ENCODE measurements around the gene CPLX1. TPM values are rescaled to one million over a fixed set of nuclear protein-coding genes. Genes with fewer than 3 reads are reported as not detected.

CPLX1 gene
- total RNA-seq, 2 experiments from 2014 or later, result 1.5 TPM

- peaks cover 46% of the 10 kb centered on the region for H3K27me3 Mint-ChIP-seq
- H3K4me3 ChIP-seq (ENCODE audit: low read length), result no peak overlapping the region
- ChIA-PET POLR2A (interaction anchor here (2.1 kb wide), 1 partner anchor 15 kb away, joined by 6 read pairs; no protein-coding TSS in a partner anchor), CTCF (no interaction called here)
- H3K36me3 Mint-ChIP-seq (ENCODE audit: low read depth), result no peaks in the 10 kb centered on the region
- H3K9me3 ChIP-seq (ENCODE audit: control insufficient read depth in 1 of 2, insufficient read depth in 1 of 2, low read length in 2 of 2), result peaks cover 0 to 4% of the 10 kb centered on the region in 2 experiments
- intact Hi-C loops (cut with DNase I, micrococcal nuclease), result no loop called here
- peaks cover 56% of the 10 kb centered on the region for H3K4me1 ChIP-seq (ENCODE audit: insufficient read depth, low read length)
- peak overlapping the region; percentile 37 for H3K4me3 Mint-ChIP-seq
- H3K36me3 ChIP-seq (ENCODE audit: insufficient read depth, low read length), result no peaks in the 10 kb centered on the region
- no peak for TF ChIP-seq CTCF (IDR thresholded peaks at IDR 0.05)
- peaks cover 23% of the 10 kb centered on the region for H3K4me1 Mint-ChIP-seq (ENCODE audit: low read depth)
- DNase-seq (no peak), ATAC-seq (ENCODE audit: poor library complexity) (no peak)
- peaks cover 35 to 36% of the 10 kb centered on the region in 2 experiments for H3K27me3 ChIP-seq (ENCODE audit: control insufficient read depth in 1 of 2, insufficient read depth in 2 of 2, low read length in 2 of 2)
- H3K9me3 Mint-ChIP-seq, result no peaks in the 10 kb centered on the region
- H3K27ac ChIP-seq (ENCODE audit: low read depth in 1 of 2, low read length in 2 of 2), result no peak overlapping the region
- H3K27ac Mint-ChIP-seq, result no peak overlapping the region
Measured at GRCh38 chr4:797066-797465, 28.9 kb downstream of the CPLX1 start.

- Mint-ChIP-seq H3K9me3 (no peaks in the 10 kb centered on the region), H3K36me3 (ENCODE audit: low read depth) (no peaks in the 10 kb centered on the region), H3K4me3 (no peak overlapping the region), H3K27ac (no peak overlapping the region), H3K27me3 (peaks cover 45% of the 10 kb centered on the region), H3K4me1 (ENCODE audit: low read depth) (peaks cover 23% of the 10 kb centered on the region)
- Histone ChIP-seq H3K9me3 (ENCODE audit: control insufficient read depth in 1 of 2, insufficient read depth in 1 of 2, low read length in 2 of 2) (peaks cover 0 to 8% of the 10 kb centered on the region in 2 experiments), H3K27me3 (ENCODE audit: control insufficient read depth in 1 of 2, insufficient read depth in 2 of 2, low read length in 2 of 2) (peaks cover 36 to 39% of the 10 kb centered on the region in 2 experiments), H3K4me3 (ENCODE audit: low read length) (no peak overlapping the region), H3K36me3 (ENCODE audit: insufficient read depth, low read length) (no peaks in the 10 kb centered on the region), H3K4me1 (ENCODE audit: insufficient read depth, low read length) (peaks cover 65% of the 10 kb centered on the region), H3K27ac (ENCODE audit: low read depth in 1 of 2, low read length in 2 of 2) (no peak overlapping the region)
- ATAC-seq (ENCODE audit: poor library complexity) (no peak), DNase-seq (no peak)
- ChIA-PET CTCF (no interaction called here), POLR2A (interaction anchor here (2.1 kb wide), 1 partner anchor 14 kb away, joined by 6 read pairs; no protein-coding TSS in a partner anchor)
- TF ChIP-seq CTCF (IDR thresholded peaks at IDR 0.05), result no peak
- intact Hi-C loops (cut with DNase I, micrococcal nuclease), result no loop called here
Measured at GRCh38 chr4:796206-796605, 29.7 kb downstream of the CPLX1 start.

GRCh38 chr4:795726-796119 lies 30.2 kb downstream of the CPLX1 start:
- H3K36me3 ChIP-seq (ENCODE audit: insufficient read depth, low read length), result no peaks in the 10 kb centered on the region
- no peak for TF ChIP-seq CTCF (IDR thresholded peaks at IDR 0.05)
- CTCF ChIA-PET, result no interaction called here
- H3K4me1 ChIP-seq (ENCODE audit: insufficient read depth, low read length), result peaks cover 65% of the 10 kb centered on the region
- H3K4me3 ChIP-seq (ENCODE audit: low read length), result no peak overlapping the region
- Mint-ChIP-seq H3K9me3 (no peaks in the 10 kb centered on the region), H3K36me3 (ENCODE audit: low read depth) (no peaks in the 10 kb centered on the region), H3K27ac (no peak overlapping the region), H3K27me3 (peaks cover 47% of the 10 kb centered on the region), H3K4me3 (no peak overlapping the region), H3K4me1 (ENCODE audit: low read depth) (peaks cover 23% of the 10 kb centered on the region)
- intact Hi-C loops (cut with DNase I, micrococcal nuclease), result no loop called here
- POLR2A ChIA-PET, result interaction anchor here (2.1 kb wide), 1 partner anchor 14 kb away, joined by 6 read pairs; no protein-coding TSS in a partner anchor
- no peak for ATAC-seq (ENCODE audit: poor library complexity)
- H3K27ac ChIP-seq (ENCODE audit: low read depth in 1 of 2, low read length in 2 of 2), result no peak overlapping the region
- H3K9me3 ChIP-seq (ENCODE audit: control insufficient read depth in 1 of 2, insufficient read depth in 1 of 2, low read length in 2 of 2), result peaks cover 0 to 8% of the 10 kb centered on the region in 2 experiments
- no peak for DNase-seq
- peaks cover 36 to 40% of the 10 kb centered on the region in 2 experiments for H3K27me3 ChIP-seq (ENCODE audit: control insufficient read depth in 1 of 2, insufficient read depth in 2 of 2, low read length in 2 of 2)

Measured in CD4-positive, alpha-beta T cell (primary cell).